ENCODE results near the gene ZHX3.

The ZHX3 gene

GRCh38 chr20:41176711-41177552 is 140.6 kb downstream of the ZHX3 start:
- DNase-seq (ENCODE audit: low read depth) = no peak
- no peak for TF ChIP-seq CTCF (conservative IDR thresholded peaks at IDR 0.05; ENCODE audit: low read depth, low read length)
- no peak overlapping the region for H3K4me3 ChIP-seq (ENCODE audit: low read length)

GRCh38 chr20:41175727-41176330 is 141.7 kb downstream of the ZHX3 start:
- no peak overlapping the region for H3K4me3 ChIP-seq (ENCODE audit: low read length)
- no peak for DNase-seq (ENCODE audit: low read depth)
- no peak for TF ChIP-seq CTCF (conservative IDR thresholded peaks at IDR 0.05; ENCODE audit: low read depth, low read length)

- no peak for TF ChIP-seq CTCF (conservative IDR thresholded peaks at IDR 0.05; ENCODE audit: low read depth, low read length)
- no peak for DNase-seq (ENCODE audit: low read depth)
- no peak overlapping the region for H3K4me3 ChIP-seq (ENCODE audit: low read length)
These were observed 142.3 kb downstream of the ZHX3 start for GRCh38 chr20:41175201-41175651.

- H3K4me3 ChIP-seq (ENCODE audit: low read length) = no peak overlapping the region
- DNase-seq (ENCODE audit: low read depth) = no peak
- no peak for TF ChIP-seq CTCF (conservative IDR thresholded peaks at IDR 0.05; ENCODE audit: low read depth, low read length)
These were observed 142.7 kb downstream of the ZHX3 start for GRCh38 chr20:41174782-41175181.

GRCh38 chr20:41174373-41174772 is 143.2 kb downstream of the ZHX3 start:
- no peak overlapping the region for H3K4me3 ChIP-seq (ENCODE audit: low read length)
- no peak for DNase-seq (ENCODE audit: low read depth)

GRCh38 chr20:41173791-41174341 is 143.7 kb downstream of the ZHX3 start:
- no peak for TF ChIP-seq CTCF (conservative IDR thresholded peaks at IDR 0.05; ENCODE audit: low read depth, low read length)
- H3K4me3 ChIP-seq (ENCODE audit: low read length) = no peak overlapping the region
- DNase-seq (ENCODE audit: low read depth) = no peak

More at GRCh38 chr20:41174373-41174772, 143.2 kb downstream of the ZHX3 start:
- no peak for TF ChIP-seq CTCF (conservative IDR thresholded peaks at IDR 0.05; ENCODE audit: low read depth, low read length)

Data from retinal pigment epithelial cell (primary cell).